ENCODE results near the gene C15orf62.

The C15orf62 gene

GRCh38 chr15:40755812-40756208 lies 14.0 kb upstream of the C15orf62 start:
- no peak for DNase-seq (ENCODE audit: low read depth)

GRCh38 chr15:40756938-40757337 lies 12.8 kb upstream of the C15orf62 start:
- DNase-seq (ENCODE audit: low read depth): no peak

- DNase-seq (ENCODE audit: low read depth): no peak
Measured at GRCh38 chr15:40759961-40760360, 9.8 kb upstream of the C15orf62 start.

GRCh38 chr15:40762919-40763800 lies 6.6 kb upstream of the C15orf62 start:
- DNase-seq (ENCODE audit: low read depth): no peak

DNA sequence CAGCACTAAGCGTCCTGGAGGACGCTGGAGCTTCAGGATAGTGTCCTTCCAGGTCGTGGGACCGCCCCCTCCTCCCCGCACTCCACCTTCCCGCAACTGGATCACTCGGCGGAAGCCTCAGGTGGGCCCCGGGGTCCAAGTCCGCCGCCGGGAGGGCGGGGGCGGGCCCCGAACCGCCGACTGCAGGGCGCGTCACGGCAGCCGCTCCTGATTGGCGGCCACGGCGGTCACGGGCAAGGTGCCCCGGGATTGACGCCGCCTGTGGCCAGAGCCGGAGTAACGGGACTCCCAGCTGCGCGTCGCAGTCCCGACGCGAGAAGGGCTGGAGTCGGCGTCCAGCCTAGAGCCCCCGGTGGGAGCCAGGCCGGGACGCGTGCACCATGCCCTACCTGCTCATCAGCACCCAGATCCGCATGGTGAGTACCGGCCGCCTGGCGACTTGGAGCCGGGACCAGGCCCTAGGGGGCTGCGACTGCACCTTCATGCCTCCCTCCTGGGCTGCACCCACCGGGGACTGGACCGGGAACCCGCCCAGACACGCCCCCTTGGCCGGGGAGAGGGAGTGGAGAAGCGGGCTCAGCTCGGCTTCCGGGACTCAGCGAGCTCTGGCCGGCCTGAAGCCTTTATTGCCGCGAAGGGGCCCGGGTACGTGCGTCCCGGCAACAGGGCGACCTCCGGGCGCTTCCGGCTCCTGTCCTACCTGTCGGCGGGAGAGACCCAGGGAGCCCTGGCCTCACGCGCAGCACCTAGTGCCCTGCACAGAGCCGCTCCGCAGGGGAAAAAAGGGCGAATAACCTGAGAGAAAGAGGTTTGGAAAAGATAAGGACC lies 5.8 kb upstream of the C15orf62 start, which contains the start of gene GCHFR:
TSS of gene GCHFR (plus strand) at position 268 of the 828 bp plus-strand sequence. CDS start at position 381, 113 bp downstream.
- no peak for DNase-seq (ENCODE audit: low read depth)

GRCh38 chr15:40764629-40765103 lies 5.1 kb upstream of the C15orf62 start:
- no peak for DNase-seq (ENCODE audit: low read depth)

DNA sequence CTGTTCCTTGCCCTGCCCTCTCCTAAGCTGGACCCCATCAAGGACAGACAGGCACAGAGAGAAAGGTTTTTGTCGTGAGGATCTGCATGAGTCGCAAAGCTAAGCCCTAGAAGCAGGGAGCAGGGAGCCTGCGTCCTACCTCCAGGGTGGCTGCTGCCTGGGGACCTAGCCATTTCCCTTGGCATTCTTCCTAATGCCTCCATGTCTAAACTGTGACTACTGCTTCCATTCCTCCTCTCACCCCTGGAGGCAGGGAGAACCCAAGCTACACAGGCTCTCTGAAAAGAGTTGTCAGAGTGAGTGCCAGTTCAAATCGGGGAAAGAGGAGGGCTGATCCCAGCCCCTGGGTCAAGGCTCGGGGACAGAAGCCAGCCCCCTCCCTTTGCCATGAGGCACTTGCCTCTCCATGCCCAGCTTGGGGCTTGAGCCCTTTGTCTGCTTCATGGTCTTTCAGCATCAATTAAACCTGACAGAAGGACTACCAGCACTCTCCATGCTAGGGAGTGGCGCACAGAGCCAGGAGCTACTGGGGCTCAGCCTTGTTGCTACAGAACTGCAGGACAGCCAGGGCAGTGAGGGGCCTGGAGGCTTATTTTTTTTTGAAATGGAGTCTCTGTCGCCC lies 3.5 kb upstream of the C15orf62 start:
- no peak for DNase-seq (ENCODE audit: low read depth)

- no peak for DNase-seq (ENCODE audit: low read depth)
Measured at GRCh38 chr15:40766906-40767837, 2.6 kb upstream of the C15orf62 start.

GRCh38 chr15:40767838-40768500 lies 1.8 kb upstream of the C15orf62 start:
- DNase-seq (ENCODE audit: low read depth): no peak

DNA sequence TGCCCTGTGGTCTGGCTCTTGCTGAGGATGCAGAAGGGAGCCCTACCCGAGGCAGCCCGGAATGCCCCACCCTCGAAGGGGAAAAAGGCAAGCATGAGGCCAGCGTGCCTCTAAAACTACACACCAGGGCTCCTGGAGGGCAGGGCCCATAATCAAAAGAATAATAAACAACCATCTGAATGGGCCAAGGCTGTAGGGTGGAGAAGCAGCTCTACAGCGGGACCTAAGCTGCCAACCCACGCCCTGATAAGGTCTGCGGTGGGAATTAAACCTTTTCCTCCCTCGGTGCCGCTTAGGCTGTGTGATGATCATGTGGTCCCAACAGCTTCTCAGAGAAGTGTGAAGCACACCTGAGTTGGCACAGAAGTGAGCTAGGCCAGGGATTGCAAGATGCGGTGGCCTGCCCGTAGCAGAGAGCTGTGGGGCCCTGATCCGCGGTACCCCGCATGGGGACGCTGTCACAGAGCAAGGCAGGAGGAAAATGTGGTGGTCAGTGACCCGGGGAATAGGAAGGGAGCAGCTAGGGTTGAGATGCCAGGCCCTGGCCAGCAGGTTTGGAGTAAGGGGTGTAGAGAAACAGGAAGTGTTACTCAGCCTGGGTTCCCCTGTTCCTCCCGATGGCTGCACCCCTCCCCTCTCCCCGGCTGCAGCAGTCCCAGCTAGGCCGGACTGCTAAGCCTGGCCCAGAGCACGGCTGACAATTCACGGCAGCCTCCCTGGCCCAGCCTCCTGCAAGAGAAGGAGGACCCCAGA lies 1.1 kb upstream of the C15orf62 start:
- no peak for DNase-seq (ENCODE audit: low read depth)

DNA sequence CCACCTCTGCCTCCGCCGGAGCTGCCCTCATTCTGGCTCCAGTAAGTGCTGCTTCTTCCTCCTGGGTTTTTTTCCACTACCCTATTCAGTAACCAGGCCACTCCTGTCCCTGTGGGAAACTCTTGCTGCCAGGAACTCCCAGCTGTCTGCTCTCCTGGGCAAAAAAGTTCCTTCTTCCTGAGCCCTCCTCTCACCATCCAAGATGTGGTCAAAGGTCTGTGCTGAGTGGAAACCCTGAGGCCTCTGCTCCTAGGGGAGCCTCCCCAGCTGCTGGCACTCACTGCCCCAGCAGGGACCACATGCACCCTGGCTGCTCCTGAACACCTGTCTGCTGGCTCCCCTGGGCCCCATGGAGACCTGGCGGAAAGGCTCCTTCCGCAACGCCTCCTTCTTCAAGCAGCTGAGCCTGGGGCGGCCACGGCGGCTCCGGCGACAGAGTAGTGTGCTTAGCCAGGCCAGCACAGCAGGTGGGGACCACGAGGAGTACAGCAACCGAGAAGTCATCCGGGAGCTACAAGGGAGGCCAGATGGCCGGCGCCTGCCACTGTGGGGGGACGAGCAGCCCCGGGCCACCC lies 454 bp downstream of the C15orf62 start:
- DNase-seq (ENCODE audit: low read depth): no peak

DNA sequence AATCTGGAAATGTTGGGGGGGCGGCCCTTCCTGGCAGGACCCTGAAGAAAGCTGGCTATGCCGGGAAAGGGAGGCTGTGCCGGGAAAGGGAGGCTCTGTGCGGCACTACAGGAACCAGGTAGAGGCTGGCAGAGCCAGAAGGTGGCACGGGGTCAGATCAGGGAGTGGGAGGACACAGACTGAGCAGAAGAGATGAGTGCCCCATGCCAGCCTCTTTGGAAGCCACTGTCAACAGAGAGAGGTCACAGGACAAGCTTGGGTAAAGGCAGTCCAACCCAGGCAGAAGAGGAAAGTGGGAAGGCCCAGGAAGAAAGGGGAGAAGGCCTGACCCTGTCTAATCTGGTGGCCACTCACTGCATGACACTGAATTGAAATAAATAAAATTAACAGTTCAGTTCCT lies 1.5 kb downstream of the C15orf62 start:
- DNase-seq (ENCODE audit: low read depth): no peak

GRCh38 chr15:40772014-40772413 lies 2.2 kb downstream of the C15orf62 start:
- no peak for DNase-seq (ENCODE audit: low read depth)

- DNase-seq (ENCODE audit: low read depth): no peak
Measured at GRCh38 chr15:40773496-40773895, 3.7 kb downstream of the C15orf62 start.

DNA sequence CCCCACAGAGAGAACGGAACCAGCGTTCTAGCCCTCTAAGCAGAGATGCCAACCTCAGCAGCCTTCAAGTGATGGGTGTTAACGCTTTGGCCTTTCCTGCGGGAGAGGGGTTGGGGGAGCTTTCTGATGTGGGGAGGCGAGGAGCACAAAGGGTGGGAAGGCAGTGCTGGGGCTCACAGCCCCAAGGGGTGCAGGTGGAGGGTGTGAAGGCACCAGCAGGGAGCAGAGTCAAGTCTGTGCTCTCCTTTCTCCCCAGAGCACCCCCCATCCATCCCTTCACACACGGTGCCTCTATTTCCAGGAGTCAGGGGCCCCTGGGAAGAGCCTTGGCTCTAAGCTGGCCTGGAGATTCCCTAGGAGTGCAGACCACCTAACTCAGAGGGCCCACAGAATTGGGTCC lies 4.1 kb downstream of the C15orf62 start:
- DNase-seq (ENCODE audit: low read depth): no peak

DNA sequence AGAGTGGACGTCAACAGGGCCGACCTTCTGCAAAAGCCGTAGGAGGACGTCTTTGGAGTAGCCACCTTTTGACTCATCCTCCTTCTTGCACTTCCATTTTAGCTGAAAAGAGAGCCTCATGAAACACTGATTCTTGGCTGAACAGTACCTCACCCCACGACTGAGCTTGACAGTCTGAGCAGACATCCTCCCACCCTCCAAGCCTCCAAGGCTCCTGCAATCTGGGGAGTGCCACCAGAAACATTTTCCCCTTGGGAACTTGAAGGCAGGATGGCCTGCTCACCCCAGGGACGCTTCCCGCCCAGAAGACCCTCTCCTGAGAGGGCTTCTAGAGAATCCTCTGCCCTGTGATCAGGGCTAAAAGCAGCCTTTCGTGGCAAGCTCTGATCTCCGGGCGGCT lies 5.2 kb downstream of the C15orf62 start:
- no peak for DNase-seq (ENCODE audit: low read depth)

GRCh38 chr15:40775740-40776536 lies 6.2 kb downstream of the C15orf62 start:
- no peak for DNase-seq (ENCODE audit: low read depth)

- no peak for DNase-seq (ENCODE audit: low read depth)
Measured at GRCh38 chr15:40776537-40777141, 6.9 kb downstream of the C15orf62 start.
